ENCODE data around the gene ADAMTS16.

DNA sequence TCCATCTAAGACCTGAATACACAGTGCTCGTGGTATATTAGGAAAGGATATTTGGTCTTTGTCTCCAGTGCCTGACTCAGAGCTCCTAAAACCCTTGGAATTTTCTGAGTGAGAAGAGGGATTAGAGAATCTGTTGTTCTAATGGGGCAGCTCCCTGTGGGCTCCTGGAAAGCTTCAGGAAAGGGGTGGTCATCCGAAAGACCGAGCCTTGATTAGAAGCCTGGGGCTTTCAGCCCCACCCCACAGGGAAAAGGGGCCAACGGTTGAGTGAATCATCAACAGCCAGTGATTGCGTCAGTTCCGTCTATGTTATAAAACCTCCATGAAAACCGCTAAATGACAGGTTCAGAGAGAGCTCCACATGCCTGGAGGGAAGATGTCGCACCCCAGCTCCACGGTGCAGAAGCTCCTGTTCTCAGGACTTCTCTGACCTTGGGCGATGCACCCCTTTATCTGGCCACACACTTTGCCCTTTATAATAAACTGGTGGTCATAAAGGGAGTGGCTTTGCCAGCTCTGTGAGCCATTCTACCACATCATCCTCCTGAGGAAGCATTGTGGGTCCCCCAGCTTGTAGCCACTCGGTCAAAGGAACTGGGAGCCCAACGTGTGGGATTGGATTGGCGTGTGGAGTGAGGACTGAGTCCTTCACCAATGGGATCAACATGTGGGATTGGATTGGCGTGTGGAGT, 211.3 kb downstream of the ADAMTS16 start:
- TF ChIP-seq EZH2phosphoT487 (IDR thresholded peaks at IDR 0.05) (no peak), EZH2 (IDR thresholded peaks at IDR 0.05) (no peak)

Data from neural progenitor cell (in vitro differentiated cells).